ENCODE data around the gene NHSL2. TPM values are rescaled to one million over a fixed set of nuclear protein-coding genes. Genes with fewer than 3 reads are reported as not detected.

The NHSL2 gene
- total RNA-seq, 2 experiments from 2014 or later = 0.21 to 0.50 TPM

- H3K4me3 Mint-ChIP-seq = no peak overlapping the region
- no peaks in the 10 kb centered on the region for H3K9me3 Mint-ChIP-seq (ENCODE audit: low read depth)
- H3K27ac Mint-ChIP-seq = no peak overlapping the region
- ChIA-PET CTCF (interaction anchor here (0.5 to 1.6 kb wide), 2 partner anchors 43 to 56 kb away, joined by 3 to 5 read pairs; no protein-coding TSS in a partner anchor), POLR2A (interaction anchor here (0.8 kb wide), 1 partner anchor 68 kb away, joined by 3 read pairs; no protein-coding TSS in a partner anchor)
- intact Hi-C loops (cut with DNase I, micrococcal nuclease) = no loop called here
- no peaks in the 10 kb centered on the region for H3K36me3 Mint-ChIP-seq (ENCODE audit: low read depth)
- no peak for DNase-seq
- no peaks in the 10 kb centered on the region for H3K4me1 Mint-ChIP-seq
- H3K27me3 Mint-ChIP-seq = peaks cover 7% of the 10 kb centered on the region
- ATAC-seq = no peak
Observed at GRCh38 chrX:72060921-72061490, 150.4 kb downstream of the NHSL2 start.

- intact Hi-C loops (cut with DNase I, micrococcal nuclease) = no loop called here
- Mint-ChIP-seq H3K4me1 (no peaks in the 10 kb centered on the region), H3K36me3 (ENCODE audit: low read depth) (no peaks in the 10 kb centered on the region), H3K9me3 (ENCODE audit: low read depth) (no peaks in the 10 kb centered on the region), H3K4me3 (no peak overlapping the region), H3K27me3 (peaks cover 13% of the 10 kb centered on the region), H3K27ac (no peak overlapping the region)
- ATAC-seq (no peak), DNase-seq (no peak)
- ChIA-PET POLR2A (no interaction called here), CTCF (no interaction called here)
Observed at GRCh38 chrX:72062916-72063315, 152.3 kb downstream of the NHSL2 start.

- Mint-ChIP-seq H3K9me3 (ENCODE audit: low read depth) (no peaks in the 10 kb centered on the region), H3K4me1 (peaks cover 3% of the 10 kb centered on the region), H3K36me3 (ENCODE audit: low read depth) (no peaks in the 10 kb centered on the region), H3K27me3 (peaks cover 36% of the 10 kb centered on the region), H3K27ac (no peak overlapping the region), H3K4me3 (peak overlapping the region; percentile 8)
- intact Hi-C loops (cut with DNase I, micrococcal nuclease) = no loop called here
- POLR2A ChIA-PET = no interaction called here
- ATAC-seq (no peak), DNase-seq (no peak)
- CTCF ChIA-PET = no interaction called here
Observed at GRCh38 chrX:72069350-72070160, 158.9 kb downstream of the NHSL2 start.

- Mint-ChIP-seq H3K9me3 (ENCODE audit: low read depth) (no peaks in the 10 kb centered on the region), H3K4me3 (no peak overlapping the region), H3K27ac (no peak overlapping the region), H3K4me1 (peaks cover 3% of the 10 kb centered on the region), H3K36me3 (ENCODE audit: low read depth) (no peaks in the 10 kb centered on the region), H3K27me3 (peaks cover 28% of the 10 kb centered on the region)
- ATAC-seq (no peak), DNase-seq (no peak)
- ChIA-PET POLR2A (no interaction called here), CTCF (no interaction called here)
- intact Hi-C loops (cut with DNase I, micrococcal nuclease) = no loop called here
Observed at GRCh38 chrX:72071213-72071612, 160.6 kb downstream of the NHSL2 start.

GRCh38 chrX:72073633-72074032 is 163.0 kb downstream of the NHSL2 start:
- Mint-ChIP-seq H3K9me3 (ENCODE audit: low read depth) (no peaks in the 10 kb centered on the region), H3K27me3 (peaks cover 19% of the 10 kb centered on the region), H3K27ac (no peak overlapping the region), H3K36me3 (ENCODE audit: low read depth) (no peaks in the 10 kb centered on the region), H3K4me1 (peaks cover 7% of the 10 kb centered on the region), H3K4me3 (no peak overlapping the region)
- intact Hi-C loops (cut with DNase I, micrococcal nuclease) = no loop called here
- DNase-seq (no peak), ATAC-seq (no peak)
- CTCF ChIA-PET = interaction anchor here (1.0 kb wide), 1 partner anchor 42 kb away, joined by 3 read pairs; no protein-coding TSS in a partner anchor
- POLR2A ChIA-PET = no interaction called here

- ATAC-seq = no peak
- DNase-seq = no peak
- Mint-ChIP-seq H3K36me3 (ENCODE audit: low read depth) (no peaks in the 10 kb centered on the region), H3K4me3 (no peak overlapping the region), H3K9me3 (ENCODE audit: low read depth) (no peaks in the 10 kb centered on the region), H3K27ac (no peak overlapping the region), H3K27me3 (peaks cover 2% of the 10 kb centered on the region), H3K4me1 (peaks cover 5% of the 10 kb centered on the region)
- intact Hi-C loops (cut with DNase I, micrococcal nuclease) = no loop called here
- ChIA-PET CTCF (no interaction called here), POLR2A (no interaction called here)
Observed at GRCh38 chrX:72078411-72078810, 167.8 kb downstream of the NHSL2 start.

GRCh38 chrX:72079607-72080006 is 169.0 kb downstream of the NHSL2 start:
- POLR2A ChIA-PET = no interaction called here
- Mint-ChIP-seq H3K4me1 (peaks cover 5% of the 10 kb centered on the region), H3K4me3 (no peak overlapping the region), H3K27me3 (peaks cover 2% of the 10 kb centered on the region), H3K36me3 (ENCODE audit: low read depth) (no peaks in the 10 kb centered on the region), H3K9me3 (ENCODE audit: low read depth) (no peaks in the 10 kb centered on the region), H3K27ac (no peak overlapping the region)
- DNase-seq (no peak), ATAC-seq (no peak)
- intact Hi-C loops (cut with DNase I, micrococcal nuclease) = no loop called here
- CTCF ChIA-PET = no interaction called here

GRCh38 chrX:72080150-72080549 is 169.5 kb downstream of the NHSL2 start:
- DNase-seq (no peak), ATAC-seq (no peak)
- ChIA-PET CTCF (no interaction called here), POLR2A (no interaction called here)
- Mint-ChIP-seq H3K4me3 (no peak overlapping the region), H3K27ac (no peak overlapping the region), H3K27me3 (peaks cover 2% of the 10 kb centered on the region), H3K4me1 (peaks cover 5% of the 10 kb centered on the region), H3K9me3 (ENCODE audit: low read depth) (no peaks in the 10 kb centered on the region), H3K36me3 (ENCODE audit: low read depth) (no peaks in the 10 kb centered on the region)
- intact Hi-C loops (cut with DNase I, micrococcal nuclease) = no loop called here

GRCh38 chrX:72080800-72081199 is 170.2 kb downstream of the NHSL2 start:
- no peak overlapping the region for H3K27ac Mint-ChIP-seq
- intact Hi-C loops (cut with DNase I, micrococcal nuclease) = no loop called here
- no peaks in the 10 kb centered on the region for H3K9me3 Mint-ChIP-seq (ENCODE audit: low read depth)
- CTCF ChIA-PET = no interaction called here
- H3K4me3 Mint-ChIP-seq = no peak overlapping the region
- POLR2A ChIA-PET = interaction anchor here (0.6 kb wide), 1 partner anchor 100 kb away, joined by 3 read pairs; the partner anchor contains the start of gene PIN4
- H3K27me3 Mint-ChIP-seq = peaks cover 2% of the 10 kb centered on the region
- ATAC-seq = no peak
- DNase-seq = no peak
- H3K36me3 Mint-ChIP-seq (ENCODE audit: low read depth) = no peaks in the 10 kb centered on the region
- peaks cover 5% of the 10 kb centered on the region for H3K4me1 Mint-ChIP-seq

- Mint-ChIP-seq H3K27ac (no peak overlapping the region), H3K4me1 (peaks cover 5% of the 10 kb centered on the region), H3K4me3 (no peak overlapping the region), H3K27me3 (peaks cover 2% of the 10 kb centered on the region), H3K36me3 (ENCODE audit: low read depth) (no peaks in the 10 kb centered on the region), H3K9me3 (ENCODE audit: low read depth) (no peaks in the 10 kb centered on the region)
- intact Hi-C loops (cut with DNase I, micrococcal nuclease) = no loop called here
- ATAC-seq (no peak), DNase-seq (no peak)
- POLR2A ChIA-PET = no interaction called here
- CTCF ChIA-PET = interaction anchor here (0.6 kb wide), 1 partner anchor 61 kb away, joined by 3 read pairs; no protein-coding TSS in a partner anchor
Observed at GRCh38 chrX:72081605-72082320, 171.1 kb downstream of the NHSL2 start.

GRCh38 chrX:72083291-72083690 is 172.6 kb downstream of the NHSL2 start:
- peaks cover 5% of the 10 kb centered on the region for H3K27me3 Mint-ChIP-seq
- H3K27ac Mint-ChIP-seq = no peak overlapping the region
- POLR2A ChIA-PET = no interaction called here
- no peaks in the 10 kb centered on the region for H3K36me3 Mint-ChIP-seq (ENCODE audit: low read depth)
- CTCF ChIA-PET = no interaction called here
- intact Hi-C loops (cut with DNase I, micrococcal nuclease) = no loop called here
- peaks cover 4% of the 10 kb centered on the region for H3K4me1 Mint-ChIP-seq
- no peak for DNase-seq
- no peak overlapping the region for H3K4me3 Mint-ChIP-seq
- no peaks in the 10 kb centered on the region for H3K9me3 Mint-ChIP-seq (ENCODE audit: low read depth)
- no peak for ATAC-seq

- CTCF ChIA-PET = no interaction called here
- intact Hi-C loops (cut with DNase I, micrococcal nuclease) = no loop called here
- no peaks in the 10 kb centered on the region for H3K9me3 Mint-ChIP-seq (ENCODE audit: low read depth)
Observed at GRCh38 chrX:72084114-72084513, 173.5 kb downstream of the NHSL2 start.

More at GRCh38 chrX:72084114-72084513, 173.5 kb downstream of the NHSL2 start:
- Mint-ChIP-seq H3K27me3 (peaks cover 3% of the 10 kb centered on the region), H3K4me1 (no peaks in the 10 kb centered on the region), H3K27ac (no peak overlapping the region), H3K36me3 (ENCODE audit: low read depth) (no peaks in the 10 kb centered on the region), H3K4me3 (no peak overlapping the region)
- POLR2A ChIA-PET = no interaction called here
- DNase-seq (no peak), ATAC-seq (no peak)
